Ishikawa (cell line): ENCODE measurements around the gene PRR20G.

ENCODE experiments used
- CEBPB ChIP-seq: IDR thresholded peaks from 2 replicates; pipeline ENCODE4 v1.6.1; 2012
- CREB1 ChIP-seq: IDR thresholded peaks from 2 replicates; pipeline ENCODE4 v1.6.1; 2012; ENCODE audit warnings: low read depth
- EGR1 ChIP-seq: IDR thresholded peaks from 2 replicates; pipeline ENCODE4 v1.6.1; 2012
- EP300 ChIP-seq: IDR thresholded peaks from 2 replicates; pipeline ENCODE4 v1.6.1; 2012; ENCODE audit warnings: borderline replicate concordance
- FOXM1 ChIP-seq: IDR thresholded peaks from 2 replicates; pipeline ENCODE4 v1.6.1; 2012; ENCODE audit warnings: low read depth, borderline replicate concordance
- MAX ChIP-seq: IDR thresholded peaks from 2 replicates; pipeline ENCODE4 v1.6.1; 2012
- NFIC ChIP-seq: IDR thresholded peaks from 2 replicates; pipeline ENCODE4 v1.6.1; 2012
- RAD21 ChIP-seq: IDR thresholded peaks from 2 replicates; pipeline ENCODE4 v1.6.1; 2012; ENCODE audit warnings: low read depth
- REST ChIP-seq: IDR thresholded peaks from 2 replicates; pipeline ENCODE4 v1.6.1; 2012; ENCODE audit warnings: low read depth, mild to moderate bottlenecking
- TAF1 ChIP-seq: IDR thresholded peaks from 2 replicates; pipeline ENCODE4 v1.6.1; 2012; ENCODE audit warnings: low read depth, mild to moderate bottlenecking
- TCF12 ChIP-seq: IDR thresholded peaks from 2 replicates; pipeline ENCODE4 v1.6.1; 2012; ENCODE audit warnings: low read depth
- TEAD4 ChIP-seq: IDR thresholded peaks from 2 replicates; pipeline ENCODE4 v1.6.1; 2012
- USF1 ChIP-seq: IDR thresholded peaks from 2 replicates; pipeline ENCODE4 v1.6.1; 2012
- YY1 ChIP-seq: IDR thresholded peaks from 2 replicates; pipeline ENCODE4 v1.6.1; 2012; ENCODE audit warnings: low read depth
- ZBTB7A ChIP-seq: IDR thresholded peaks from 2 replicates; pipeline ENCODE4 v1.6.1; 2012; ENCODE audit warnings: low read depth

PRR20G gene

GRCh38 chr3:127287840-127288239 is at the start of gene PRR20G:
TSS of gene PRR20G (minus strand) at chr3:127288046. CDS start at chr3:127287365, 681 bp downstream.
- peak; percentile 57 for TF ChIP-seq USF1
- no peak for TF ChIP-seq RAD21
- TF ChIP-seq TCF12 = no peak

- TF ChIP-seq REST (no peak), USF1 (no peak), FOXM1 (no peak), ZBTB7A (no peak), CREB1 (no peak), TAF1 (no peak), CEBPB (no peak), EP300 (no peak), RAD21 (no peak), MAX (no peak), TCF12 (no peak), EGR1 (no peak), TEAD4 (no peak), YY1 (no peak), NFIC (no peak)
Measured at GRCh38 chr3:127337001-127337400, 49.2 kb upstream of the PRR20G start.

- TF ChIP-seq TAF1 (no peak), ZBTB7A (no peak), TEAD4 (no peak)
Measured at GRCh38 chr3:127336101-127336500, 48.3 kb upstream of the PRR20G start.

- no peak for TF ChIP-seq CEBPB
- TF ChIP-seq CREB1 = no peak
- no peak for TF ChIP-seq EGR1
- no peak for TF ChIP-seq EP300
- no peak for TF ChIP-seq REST
- TF ChIP-seq TAF1 = no peak
- no peak for TF ChIP-seq RAD21
- no peak for TF ChIP-seq TEAD4
- no peak for TF ChIP-seq USF1
- no peak for TF ChIP-seq MAX
- TF ChIP-seq YY1 = no peak
- TF ChIP-seq NFIC = no peak
- no peak for TF ChIP-seq ZBTB7A
- TF ChIP-seq FOXM1 = no peak
- TF ChIP-seq TCF12 = no peak
Measured at GRCh38 chr3:127330385-127330784, 42.5 kb upstream of the PRR20G start.

GRCh38 chr3:127329631-127330285 is 41.9 kb upstream of the PRR20G start:
- TF ChIP-seq NFIC (no peak), TCF12 (no peak)

- TF ChIP-seq MAX (no peak), FOXM1 (no peak), EGR1 (no peak), NFIC (no peak), ZBTB7A (no peak), CREB1 (no peak), USF1 (no peak), YY1 (no peak), TAF1 (no peak), TCF12 (no peak), EP300 (no peak), TEAD4 (no peak), RAD21 (no peak)
Measured at GRCh38 chr3:127328421-127328820, 40.6 kb upstream of the PRR20G start.
